Neural cell (in vitro differentiated cells): ENCODE data around the gene RASGRP1.

Experiments
- EP300 ChIP-seq: fragments of 450-650 bp; conservative IDR thresholded peaks from 2 replicates; pipeline ENCODE4 v1.6.1; 2014; ENCODE audit warnings: antibody characterized with exemption, mild to moderate bottlenecking, moderate library complexity; ENCODE audit not compliant: poor library complexity, severe bottlenecking
- EZH2 ChIP-seq: fragments of 200-600, 300-800 bp; shearing (Covaris generic), sonication (generic); IDR thresholded peaks from 2 replicates; pipeline ENCODE4 v1.6.1; 2014; ENCODE audit warnings: antibody characterized with exemption, low read length, borderline replicate concordance, mild to moderate bottlenecking; ENCODE audit not compliant: insufficient read depth, poor library complexity, severe bottlenecking
- POLR2AphosphoS5 ChIP-seq: IDR thresholded peaks from 2 replicates; pipeline ENCODE4 v1.6.1; 2012
- RAD21 ChIP-seq: fragments of 450-650 bp; conservative IDR thresholded peaks from 2 replicates; pipeline ENCODE4 v1.6.1; 2014; ENCODE audit warnings: antibody characterized with exemption, mild to moderate bottlenecking, moderate library complexity
- TF ChIP-seq, protein P1 (sequence below): fragments of 450-650 bp; IDR thresholded peaks from 2 replicates; pipeline ENCODE4 v1.5.1; 2014; ENCODE audit warnings: antibody characterized with exemption, mild to moderate bottlenecking, moderate library complexity; ENCODE audit not compliant: poor library complexity, severe bottlenecking

DNA sequence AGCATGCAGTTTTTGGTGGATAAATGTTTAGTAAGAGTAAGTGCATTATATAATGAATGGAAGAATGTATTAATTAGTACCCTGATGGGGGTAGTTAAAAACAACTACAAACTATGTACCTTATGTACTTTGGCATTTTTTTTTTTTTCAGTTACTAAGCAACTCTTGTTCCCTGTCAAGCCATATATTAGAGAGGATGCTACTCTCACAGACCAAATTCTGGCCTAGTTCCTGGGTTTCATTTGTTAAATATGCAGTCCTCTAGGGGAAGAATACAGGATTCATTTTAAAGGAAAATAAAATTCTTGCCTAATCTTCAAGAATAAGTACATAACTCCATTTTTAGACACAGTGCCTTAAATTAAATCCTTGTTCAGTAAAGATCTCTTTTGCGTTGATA lies 93.8 kb downstream of the RASGRP1 start:
- TF ChIP-seq, protein P1, sequence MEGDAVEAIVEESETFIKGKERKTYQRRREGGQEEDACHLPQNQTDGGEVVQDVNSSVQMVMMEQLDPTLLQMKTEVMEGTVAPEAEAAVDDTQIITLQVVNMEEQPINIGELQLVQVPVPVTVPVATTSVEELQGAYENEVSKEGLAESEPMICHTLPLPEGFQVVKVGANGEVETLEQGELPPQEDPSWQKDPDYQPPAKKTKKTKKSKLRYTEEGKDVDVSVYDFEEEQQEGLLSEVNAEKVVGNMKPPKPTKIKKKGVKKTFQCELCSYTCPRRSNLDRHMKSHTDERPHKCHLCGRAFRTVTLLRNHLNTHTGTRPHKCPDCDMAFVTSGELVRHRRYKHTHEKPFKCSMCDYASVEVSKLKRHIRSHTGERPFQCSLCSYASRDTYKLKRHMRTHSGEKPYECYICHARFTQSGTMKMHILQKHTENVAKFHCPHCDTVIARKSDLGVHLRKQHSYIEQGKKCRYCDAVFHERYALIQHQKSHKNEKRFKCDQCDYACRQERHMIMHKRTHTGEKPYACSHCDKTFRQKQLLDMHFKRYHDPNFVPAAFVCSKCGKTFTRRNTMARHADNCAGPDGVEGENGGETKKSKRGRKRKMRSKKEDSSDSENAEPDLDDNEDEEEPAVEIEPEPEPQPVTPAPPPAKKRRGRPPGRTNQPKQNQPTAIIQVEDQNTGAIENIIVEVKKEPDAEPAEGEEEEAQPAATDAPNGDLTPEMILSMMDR: no peak
- TF ChIP-seq EP300: no peak
- no peak for TF ChIP-seq POLR2AphosphoS5
- TF ChIP-seq RAD21: no peak
- TF ChIP-seq EZH2: no peak
